K562 (cell line): ENCODE data around the gene RIOX2. TPM values are rescaled to one million over a fixed set of nuclear protein-coding genes. Genes with fewer than 3 reads are reported as not detected.

Experiments used
- ATAC-seq: fragments of 200-7000 bp; cut with Tn5 transposase; 3 replicates; pipeline ENCODE4 v1.9.1; 2020; ENCODE audit warnings: moderate library complexity
- BruUV-seq: library from RNA; stranded (reverse); fragments of 400-500 nt; replicated peaks from 2 replicates; lab custom pipeline; 2021; lab: Mats Ljungman, UMichigan
- CTCF ChIA-PET: fragments of 300-600 bp; formaldehyde crosslinking; extraction: SDS; loops from one replicate; lab custom pipeline; 2021; ENCODE audit warnings: low intra/inter-chr PET ratio; lab: Yijun Ruan, JAX
- POLR2A ChIA-PET: fragments of 300-600, 350-650 bp; sonication (Branson Sonifier 250); formaldehyde crosslinking; extraction: SDS; loops from one replicate; lab custom pipeline; 2021; ENCODE audit warnings: antibody characterized with exemption, inconsistent platforms; lab: Yijun Ruan, JAX
- DNase-seq, 4 experiments: peaks; one replicate each; pipeline versions ENCODE4 v3.0.0 to v3.0.0-alpha.2; 2011 to 2018; ENCODE audit warnings: low spot score in 3 of 4, mixed read lengths in 3 of 4; ENCODE audit errors: extremely low read depth in 1 of 4
- FAIRE-seq: peaks from 2 replicates; lab custom pipeline; 2011; peaks lifted over from hg19 to GRCh38; lab: Jason Lieb, UNC
- H2AFZ ChIP-seq: 2 replicates; pipeline ENCODE4 v1.6.0; 2011; ENCODE audit warnings: low read depth, low read length, control low read depth, inconsistent platforms
- H3K27ac ChIP-seq: fragments of 200-600 bp; 3 replicates; pipeline ENCODE4 v1.8.0; 2011; ENCODE audit warnings: low read depth, mild to moderate bottlenecking, control low read depth, inconsistent platforms, low read length, moderate library complexity, mixed read lengths; ENCODE audit errors: extremely low read depth
- H3K27me3 ChIP-seq, 2 experiments: fragments of 300-600 bp in 1 of 2; 2 replicates in 1 of 2; 3 replicates in 1 of 2; pipeline versions ENCODE4 v1.6.0 to v1.8.0; 2011; ENCODE audit warnings: inconsistent platforms in 2 of 2, low read length in 2 of 2, mild to moderate bottlenecking in 1 of 2, mixed read lengths in 1 of 2, moderate library complexity in 1 of 2; ENCODE audit not compliant: control insufficient read depth in 2 of 2, insufficient read depth in 2 of 2
- H3K36me3 ChIP-seq: fragments of 300-600 bp; 3 replicates; pipeline ENCODE4 v1.8.0; 2011; ENCODE audit warnings: mild to moderate bottlenecking, low read length, inconsistent platforms; ENCODE audit not compliant: control insufficient read depth, insufficient read depth
- H3K4me1 ChIP-seq, 2 experiments: fragments of 200-600 bp in 1 of 2; replicated peaks in 1 of 2; 2 replicates in 1 of 2; 3 replicates in 1 of 2; pipeline versions ENCODE4 v1.5.1 to v1.8.0; 2011; ENCODE audit warnings: inconsistent platforms in 2 of 2, low read length in 2 of 2, mild to moderate bottlenecking in 1 of 2, mixed read lengths in 1 of 2, moderate library complexity in 1 of 2; ENCODE audit not compliant: control insufficient read depth in 2 of 2, insufficient read depth in 2 of 2
- H3K4me2 ChIP-seq: 2 replicates; pipeline ENCODE4 v1.6.1; 2011; ENCODE audit warnings: low read length, control low read depth, inconsistent platforms, mixed read lengths; ENCODE audit not compliant: insufficient read depth
- H3K4me3 ChIP-seq: fragments of 200-600 bp; sonication (generic), shearing (Covaris generic); 2 replicates; pipeline ENCODE4 v1.5.1; 2016; ENCODE audit warnings: control low read depth, inconsistent platforms
- H3K79me2 ChIP-seq: fragments of 200-600 bp; 3 replicates; pipeline ENCODE4 v1.8.0; 2011; ENCODE audit warnings: low read length, inconsistent platforms; ENCODE audit not compliant: control insufficient read depth, insufficient read depth
- H3K9ac ChIP-seq, 2 experiments: 2 replicates each; pipeline versions ENCODE4 v1.6.0 to v1.6.1; 2011; ENCODE audit warnings: low read depth in 2 of 2, low read length in 2 of 2, control low read depth in 1 of 2, inconsistent platforms in 1 of 2, mild to moderate bottlenecking in 1 of 2, mixed read lengths in 1 of 2; ENCODE audit not compliant: insufficient read depth in 1 of 2
- H3K9me1 ChIP-seq: one replicate; pipeline ENCODE4 v1.6.0; 2011; ENCODE audit warnings: inconsistent platforms, mild to moderate bottlenecking, low read length, moderate library complexity; ENCODE audit not compliant: control insufficient read depth, insufficient read depth
- H3K9me3 ChIP-seq: replicated peaks from 2 replicates; pipeline ENCODE4 v1.5.1; 2011; ENCODE audit warnings: low read depth, low read length, inconsistent platforms; ENCODE audit not compliant: control insufficient read depth, insufficient read depth
- H4K20me1 ChIP-seq: replicated peaks from 2 replicates; pipeline ENCODE4 v1.6.1; 2011; ENCODE audit warnings: low read length, inconsistent platforms, mixed read lengths; ENCODE audit not compliant: control insufficient read depth, insufficient read depth
- CREM ChIP-seq: IDR thresholded peaks from 2 replicates; pipeline ENCODE4 v1.6.1; 2014; ENCODE audit warnings: antibody characterized with exemption, low read depth
- ELF4 ChIP-seq: fragments of 450-650 bp; formaldehyde crosslinking; IDR thresholded peaks from 2 replicates; pipeline ENCODE4 v1.4.0; 2022; ENCODE audit warnings: missing genetic modification characterization
- FUS ChIP-seq: fragments of 200-400 bp; formaldehyde crosslinking; optimal IDR thresholded peaks from 2 replicates; pipeline ENCODE3; 2017; ENCODE audit warnings: low read depth, low read length
- LEF1 ChIP-seq: fragments of 450-650 bp; IDR thresholded peaks from 2 replicates; pipeline ENCODE4 v1.6.1; 2016; ENCODE audit warnings: mild to moderate bottlenecking
- MEF2D ChIP-seq: conservative IDR thresholded peaks from 2 replicates; pipeline ENCODE4 v1.6.1; 2016; ENCODE audit warnings: low read depth, missing genetic modification characterization, missing compliant biosample characterization
- MEIS2 ChIP-seq: fragments of 450-650 bp; IDR thresholded peaks from 2 replicates; pipeline ENCODE4 v1.6.1; 2014; ENCODE audit warnings: mild to moderate bottlenecking; ENCODE audit not compliant: partially characterized antibody
- RBM14 ChIP-seq: fragments of 200-400 bp; formaldehyde crosslinking; IDR thresholded peaks from 2 replicates; pipeline ENCODE4 v1.6.1; 2018; ENCODE audit warnings: low read depth, mild to moderate bottlenecking, low read length, moderate library complexity, borderline replicate concordance; ENCODE audit not compliant: insufficient read depth
- SAFB ChIP-seq: fragments of 200-400 bp; formaldehyde crosslinking; IDR thresholded peaks from 2 replicates; pipeline ENCODE4 v1.6.1; 2017; ENCODE audit warnings: low read depth, low read length, borderline replicate concordance
- ZKSCAN8 ChIP-seq: fragments of 200-800 bp; sonication (Bioruptor generic); IDR thresholded peaks from 2 replicates; pipeline ENCODE4 v1.6.1; 2016; ENCODE audit warnings: missing genetic modification characterization, missing compliant biosample characterization
- ZNF280B ChIP-seq: fragments of 250-450 bp; sonication (Bioruptor Pico); IDR thresholded peaks from 2 replicates; pipeline ENCODE4 v1.5.1; 2021; ENCODE audit warnings: mild to moderate bottlenecking
- ZNF3 ChIP-seq: fragments of 250-450 bp; sonication (Bioruptor Pico); IDR thresholded peaks from 2 replicates; pipeline ENCODE4 v1.5.0; 2021; ENCODE audit warnings: mild to moderate bottlenecking, moderate library complexity
- ZNF551 ChIP-seq: fragments of 250-450 bp; sonication (Bioruptor Pico); IDR thresholded peaks from 2 replicates; pipeline ENCODE4 v1.5.0; 2021; ENCODE audit warnings: mild to moderate bottlenecking, moderate library complexity
- ZNF561 ChIP-seq: fragments of 450-650 bp; formaldehyde crosslinking; conservative IDR thresholded peaks from 2 replicates; pipeline ENCODE4 v1.4.0; 2020; ENCODE audit warnings: mild to moderate bottlenecking, moderate library complexity
- ZNF695 ChIP-seq: fragments of 450-650 bp; formaldehyde crosslinking; IDR thresholded peaks from 2 replicates; pipeline ENCODE4 v1.4.0; 2020; ENCODE audit warnings: mild to moderate bottlenecking, moderate library complexity
- WGBS: fragments of 100-300 bp; shearing (Covaris generic); methylation state at CpG from one replicate; pipeline ENCODE4 v1.1.6; 2016; ENCODE audit warnings: low coverage, mixed read lengths; ENCODE audit not compliant: insufficient coverage; ENCODE audit errors: missing lambda C conversion rate; 5-methylcytosine and 5-hydroxymethylcytosine counted together
- in situ Hi-C: fragments of 300-500 bp; cut with MboI; formaldehyde crosslinking; loops from 4 replicates; pipeline ENCODE4 v1.15.0; 2018; ENCODE audit warnings: inconsistent platforms, mixed read lengths
- intact Hi-C: fragments of 100-400 bp; cut with micrococcal nuclease; formaldehyde crosslinking; loops from 2 replicates; pipeline ENCODE4 v1.14.2; 2022
- polyA plus RNA-seq, 8 experiments: library from polyadenylated mRNA; depleted of rRNA in 4 of 8; stranded (reverse) in 5 of 8; unstranded in 3 of 8; fragments of >200 nt; fragmentation: Nextera tagmentation in 2 of 8; fragmentation: Illumina TruSeq in 1 of 8; extraction: Ambion mirVana in 2 of 8; extraction: Trizol in 1 of 8; gene quantifications; 2 replicates each; pipeline versions ENCODE4 v1.2.1 to v1.2.3, GENCODE V29; 2011 to 2014; ENCODE audit warnings: inconsistent platforms in 1 of 8, missing spikeins in 1 of 8
- total RNA-seq, 7 experiments: library from RNA; depleted of rRNA in 6 of 7; stranded (reverse); fragments of >200 nt in 6 of 7; fragmentation: Illumina TruSeq in 2 of 7; extraction: Trizol in 2 of 7; gene quantifications; 2 replicates each; pipeline versions ENCODE4 v1.2.1 to v1.2.3, GENCODE V29; 2011 to 2021; ENCODE audit warnings: low replicate concordance in 1 of 7
- TF ChIP-seq, protein P1 (sequence below): fragments of 450-650 bp; IDR thresholded peaks from 2 replicates; pipeline ENCODE4 v1.7.0; 2016; ENCODE audit warnings: borderline replicate concordance
- TF ChIP-seq, protein P2 (sequence below): IDR thresholded peaks from 2 replicates; pipeline ENCODE4 v1.6.1; 2014; ENCODE audit warnings: antibody characterized with exemption

Gene RIOX2
- total and polyA plus RNA-seq, 9 of the 15 experiments (the other 6 are each of a cell fraction or from before 2014, with no cell fraction given) = 22.2 to 56.0 (median 32.6) TPM

DNA sequence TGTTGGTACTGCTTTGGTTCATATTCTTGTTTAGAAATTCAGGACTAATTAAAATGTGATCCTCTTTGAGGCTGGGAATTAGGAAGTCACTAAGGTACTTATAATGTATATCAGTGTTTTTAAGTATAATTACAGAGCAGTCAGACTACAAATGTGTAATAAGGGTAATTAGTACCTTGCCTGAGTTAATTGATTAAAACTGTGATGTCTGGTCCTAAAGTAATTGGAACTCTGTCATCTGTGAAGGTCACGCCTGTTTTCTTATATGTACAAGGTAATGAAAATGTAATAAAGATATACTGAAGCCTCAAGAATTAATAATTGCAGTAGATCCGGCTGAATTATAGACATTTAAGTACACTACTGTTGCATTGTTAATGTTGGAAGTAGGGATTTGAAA lies 32.8 kb downstream of the RIOX2 start:
- Histone ChIP-seq H3K4me1 (no peaks in the 10 kb centered on the region; a peak in 1 of 5 replicates), H2AFZ (no peak overlapping the region), H3K36me3 (peaks cover 16% of the 10 kb centered on the region; the same call in 2 of the 3 replicates), H3K79me2 (no peaks in the 10 kb centered on the region), H3K27ac (no peak overlapping the region), H3K9me3 (no peaks in the 10 kb centered on the region), H3K4me2 (no peak overlapping the region), H4K20me1 (no peaks in the 10 kb centered on the region)
- ATAC-seq = no peak
- intact Hi-C loops = no loop called here
- POLR2A ChIA-PET = no interaction called here
- TF ChIP-seq ELF4 (no peak), CREM (no peak), MEIS2 (no peak), ZNF695 (CRISPR knock-in tag) (no peak), FUS (no peak), ZNF280B (no peak), LEF1 (no peak), SAFB (no peak), MEF2D (tag) (no peak), ZNF3 (no peak), ZNF551 (CRISPR knock-in tag) (no peak), ZNF561 (no peak), RBM14 (no peak), ZKSCAN8 (CRISPR knock-in tag) (no peak)
- TF ChIP-seq, protein P1, sequence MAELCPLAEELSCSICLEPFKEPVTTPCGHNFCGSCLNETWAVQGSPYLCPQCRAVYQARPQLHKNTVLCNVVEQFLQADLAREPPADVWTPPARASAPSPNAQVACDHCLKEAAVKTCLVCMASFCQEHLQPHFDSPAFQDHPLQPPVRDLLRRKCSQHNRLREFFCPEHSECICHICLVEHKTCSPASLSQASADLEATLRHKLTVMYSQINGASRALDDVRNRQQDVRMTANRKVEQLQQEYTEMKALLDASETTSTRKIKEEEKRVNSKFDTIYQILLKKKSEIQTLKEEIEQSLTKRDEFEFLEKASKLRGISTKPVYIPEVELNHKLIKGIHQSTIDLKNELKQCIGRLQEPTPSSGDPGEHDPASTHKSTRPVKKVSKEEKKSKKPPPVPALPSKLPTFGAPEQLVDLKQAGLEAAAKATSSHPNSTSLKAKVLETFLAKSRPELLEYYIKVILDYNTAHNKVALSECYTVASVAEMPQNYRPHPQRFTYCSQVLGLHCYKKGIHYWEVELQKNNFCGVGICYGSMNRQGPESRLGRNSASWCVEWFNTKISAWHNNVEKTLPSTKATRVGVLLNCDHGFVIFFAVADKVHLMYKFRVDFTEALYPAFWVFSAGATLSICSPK = no peak
- TF ChIP-seq, protein P2, sequence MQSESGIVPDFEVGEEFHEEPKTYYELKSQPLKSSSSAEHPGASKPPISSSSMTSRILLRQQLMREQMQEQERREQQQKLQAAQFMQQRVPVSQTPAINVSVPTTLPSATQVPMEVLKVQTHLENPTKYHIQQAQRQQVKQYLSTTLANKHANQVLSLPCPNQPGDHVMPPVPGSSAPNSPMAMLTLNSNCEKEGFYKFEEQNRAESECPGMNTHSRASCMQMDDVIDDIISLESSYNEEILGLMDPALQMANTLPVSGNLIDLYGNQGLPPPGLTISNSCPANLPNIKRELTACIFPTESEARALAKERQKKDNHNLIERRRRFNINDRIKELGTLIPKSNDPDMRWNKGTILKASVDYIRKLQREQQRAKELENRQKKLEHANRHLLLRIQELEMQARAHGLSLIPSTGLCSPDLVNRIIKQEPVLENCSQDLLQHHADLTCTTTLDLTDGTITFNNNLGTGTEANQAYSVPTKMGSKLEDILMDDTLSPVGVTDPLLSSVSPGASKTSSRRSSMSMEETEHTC = no peak
- TF ChIP-seq, all 486 proteins: peak for 0
- no peak overlapping the region for H3K9ac ChIP-seq
- CTCF ChIA-PET = no interaction called here
- in situ Hi-C loops = no loop called here
- FAIRE-seq (no peak), DNase-seq (no peak)
- BruUV-seq = no TSS peak
- H3K27me3 ChIP-seq = no peaks in the 10 kb centered on the region
- whole genome bisulfite sequencing = 92% methylated on average over 2 of the region's 2 CpGs
- no peak overlapping the region for H3K4me3 ChIP-seq
- no peaks in the 10 kb centered on the region for H3K9me1 ChIP-seq
